Measurements from ENCODE around the gene MGME1.

Gene MGME1

GRCh38 chr20:18039063-18039462 lies 70.2 kb downstream of the MGME1 start:
- TF ChIP-seq SIN3A (IDR thresholded peaks at IDR 0.05; ENCODE audit: borderline replicate concordance, insufficient read depth, low read length) (no peak), POLR2AphosphoS5 (IDR thresholded peaks at IDR 0.05; ENCODE audit: low read depth, low read length) (no peak)

Data from PFSK-1 (cell line).